H1 (cell line): ENCODE results near the gene MAPK1. TPM values are rescaled to one million over a fixed set of nuclear protein-coding genes. Genes with fewer than 3 reads are reported as not detected.

Experiments used
- CTCF ChIA-PET: fragments of 300-600 bp; sonication (Branson Sonifier 250); formaldehyde crosslinking; loops from one replicate; lab custom pipeline; 2021; ENCODE audit not compliant: partially characterized antibody; lab: Charles Lee
- POLR2A ChIA-PET: fragments of 300-600 bp; sonication (Branson Sonifier 250); formaldehyde crosslinking; loops from one replicate; lab custom pipeline; 2021; ENCODE audit warnings: inconsistent platforms; ENCODE audit not compliant: partially characterized antibody; lab: Charles Lee
- DNase-seq, 2 experiments: peaks; one replicate each; pipeline versions ENCODE4 v3.0.0 to v3.0.0-alpha.2; 2010 to 2022; ENCODE audit warnings: low spot score in 2 of 2, low read depth in 1 of 2, mixed read lengths in 1 of 2
- FAIRE-seq: peaks from 2 replicates; lab custom pipeline; 2011; peaks lifted over from hg19 to GRCh38; lab: Jason Lieb, UNC
- H2AFZ ChIP-seq: 2 replicates; pipeline ENCODE4 v1.8.1; 2012; ENCODE audit warnings: low read length, inconsistent platforms
- H2AK5ac ChIP-seq: 2 replicates; pipeline ENCODE4 v1.6.1; 2013; ENCODE audit warnings: low read depth, low read length
- H2BK120ac ChIP-seq: replicated peaks from 2 replicates; pipeline ENCODE3; 2013; ENCODE audit warnings: low read depth, low read length, inconsistent platforms
- H2BK12ac ChIP-seq: 2 replicates; pipeline ENCODE4 v1.6.1; 2013; ENCODE audit warnings: low read depth, low read length
- H2BK15ac ChIP-seq: 2 replicates; pipeline ENCODE4 v1.6.1; 2013; ENCODE audit warnings: low read length
- H2BK20ac ChIP-seq: 2 replicates; pipeline ENCODE4 v1.6.1; 2013; ENCODE audit warnings: low read length
- H2BK5ac ChIP-seq: 2 replicates; pipeline ENCODE4 v1.6.1; 2013; ENCODE audit warnings: low read depth, low read length
- H3K14ac ChIP-seq: 2 replicates; pipeline ENCODE4 v1.6.1; 2013; ENCODE audit warnings: inconsistent platforms; ENCODE audit not compliant: insufficient read length
- H3K18ac ChIP-seq: 2 replicates; pipeline ENCODE4 v1.6.1; 2013; ENCODE audit warnings: low read length; ENCODE audit errors: extremely low read depth
- H3K23ac ChIP-seq: 2 replicates; pipeline ENCODE4 v1.6.1; 2013; ENCODE audit warnings: inconsistent platforms; ENCODE audit not compliant: insufficient read length
- H3K23me2 ChIP-seq: 2 replicates; pipeline ENCODE4 v1.6.1; 2013; ENCODE audit warnings: low read depth, low read length
- H3K27ac ChIP-seq: 2 replicates; pipeline ENCODE4 v1.6.1; 2011; ENCODE audit warnings: low read depth, low read length, inconsistent platforms
- H3K27me3 ChIP-seq, 4 experiments: replicated peaks in 1 of 4; 1 replicate in 1 of 4; 2 replicates in 3 of 4; pipeline versions ENCODE4 v1.6.1 to v1.8.1; 2011 to 2013; ENCODE audit warnings: low read length in 3 of 4, mild to moderate bottlenecking in 3 of 4, inconsistent platforms in 2 of 4, mixed read lengths in 2 of 4, moderate library complexity in 1 of 4; ENCODE audit not compliant: control insufficient read depth in 3 of 4, insufficient read depth in 3 of 4; ENCODE audit errors: extremely low read depth in 1 of 4
- H3K36me3 ChIP-seq, 4 experiments: 2 replicates each; pipeline versions ENCODE4 v1.6.1 to v1.8.1; 2011 to 2013; ENCODE audit warnings: mild to moderate bottlenecking in 4 of 4, low read length in 3 of 4, moderate library complexity in 2 of 4, control low read depth in 1 of 4, inconsistent platforms in 1 of 4; ENCODE audit not compliant: insufficient read depth in 4 of 4, control insufficient read depth in 2 of 4
- H3K4ac ChIP-seq: replicated peaks from 2 replicates; pipeline ENCODE3; 2013; ENCODE audit warnings: low read length, low read depth, mixed read lengths, inconsistent platforms; ENCODE audit not compliant: insufficient read length
- H3K4me1 ChIP-seq, 4 experiments: replicated peaks in 1 of 4; 1 replicate in 1 of 4; 2 replicates in 3 of 4; pipeline versions ENCODE4 v1.6.1 to v1.8.1; 2011 to 2013; ENCODE audit warnings: low read length in 3 of 4, inconsistent platforms in 2 of 4, mixed read lengths in 1 of 4; ENCODE audit not compliant: insufficient read depth in 4 of 4, control insufficient read depth in 3 of 4
- H3K4me2 ChIP-seq, 2 experiments: 2 replicates each; pipeline versions ENCODE4 v1.6.1 to v1.8.1; 2011 to 2013; ENCODE audit warnings: low read depth in 2 of 2, low read length in 2 of 2, control low read depth in 1 of 2, inconsistent platforms in 1 of 2, mild to moderate bottlenecking in 1 of 2; ENCODE audit not compliant: insufficient read depth in 1 of 2
- H3K4me3 ChIP-seq, 4 experiments: fragments of 200-600, 300-600 bp in 1 of 4; sonication (generic), shearing (Covaris generic), sonication (Bioruptor Twin) in 1 of 4; 2 replicates each; pipeline versions ENCODE4 v1.5.1 to v1.8.1; 2011 to 2016; ENCODE audit warnings: low read length in 4 of 4, low read depth in 3 of 4, control low read depth in 2 of 4, inconsistent platforms in 2 of 4, mild to moderate bottlenecking in 2 of 4, mixed read lengths in 1 of 4, moderate library complexity in 1 of 4; ENCODE audit not compliant: insufficient read depth in 2 of 4; ENCODE audit errors: extremely low read depth in 1 of 4
- H3K56ac ChIP-seq: replicated peaks from 2 replicates; pipeline ENCODE3; 2013; ENCODE audit warnings: low read depth, mild to moderate bottlenecking, mixed read lengths, low read length, inconsistent platforms; ENCODE audit not compliant: insufficient read length
- H3K79me1 ChIP-seq: 2 replicates; pipeline ENCODE4 v1.6.1; 2013; ENCODE audit warnings: low read depth, low read length, control low read depth
- H3K79me2 ChIP-seq, 2 experiments: 2 replicates each; pipeline versions ENCODE4 v1.6.1 to v1.8.1; 2012 to 2013; ENCODE audit warnings: low read length in 2 of 2, mild to moderate bottlenecking in 2 of 2, inconsistent platforms in 1 of 2; ENCODE audit not compliant: insufficient read depth in 2 of 2, control insufficient read depth in 1 of 2
- H3K9ac ChIP-seq, 4 experiments: replicated peaks in 1 of 4; 1 replicate in 1 of 4; 2 replicates in 3 of 4; pipeline versions ENCODE4 v1.6.1 to v1.8.1; 2011 to 2013; ENCODE audit warnings: low read depth in 3 of 4, low read length in 3 of 4, control low read depth in 2 of 4, mild to moderate bottlenecking in 2 of 4, moderate library complexity in 2 of 4, inconsistent platforms in 1 of 4; ENCODE audit errors: extremely low read depth in 1 of 4
- H3K9me3 ChIP-seq, 2 experiments: 2 replicates each; pipeline versions ENCODE4 v1.6.1 to v1.8.1; 2012 to 2013; ENCODE audit warnings: mild to moderate bottlenecking in 2 of 2, moderate library complexity in 2 of 2, control low read depth in 1 of 2, inconsistent platforms in 1 of 2, low read depth in 1 of 2, low read length in 1 of 2, mixed read lengths in 1 of 2; ENCODE audit not compliant: insufficient read depth in 2 of 2
- H4K20me1 ChIP-seq, 2 experiments: replicated peaks in 1 of 2; 2 replicates each; pipeline versions ENCODE3 to v1.8.1; 2011 to 2013; ENCODE audit warnings: inconsistent platforms in 2 of 2, low read length in 2 of 2, mild to moderate bottlenecking in 1 of 2; ENCODE audit not compliant: insufficient read depth in 2 of 2, control insufficient read depth in 1 of 2
- H4K5ac ChIP-seq: 2 replicates; pipeline ENCODE4 v1.6.1; 2013; ENCODE audit warnings: low read length, low read depth, mixed read lengths, inconsistent platforms; ENCODE audit not compliant: insufficient read length
- H4K8ac ChIP-seq: 2 replicates; pipeline ENCODE4 v1.8.0; 2013; ENCODE audit warnings: mild to moderate bottlenecking, moderate library complexity, low read length, inconsistent platforms; ENCODE audit not compliant: insufficient read depth; ENCODE audit errors: extremely low read depth
- H4K91ac ChIP-seq: replicated peaks from 2 replicates; pipeline ENCODE3; 2013; ENCODE audit warnings: low read length, mixed read lengths, inconsistent platforms; ENCODE audit not compliant: insufficient read length
- ATF3 ChIP-seq: IDR thresholded peaks from 2 replicates; pipeline ENCODE4 v1.6.1; 2011; ENCODE audit warnings: low read depth, mild to moderate bottlenecking, low read length; ENCODE audit not compliant: insufficient read depth
- CHD1 ChIP-seq: IDR thresholded peaks from 2 replicates; pipeline ENCODE4 v1.6.1; 2012; ENCODE audit warnings: low read depth, low read length, improper control_type of control experiment
- CHD2 ChIP-seq: IDR thresholded peaks from 2 replicates; pipeline ENCODE4 v1.6.1; 2012; ENCODE audit warnings: low read length, improper control_type of control experiment
- CREB1 ChIP-seq: IDR thresholded peaks from 2 replicates; pipeline ENCODE4 v1.6.1; 2012; ENCODE audit warnings: inconsistent platforms
- JUND ChIP-seq: IDR thresholded peaks from 2 replicates; pipeline ENCODE4 v1.6.1; 2011; ENCODE audit warnings: mild to moderate bottlenecking, improper control_type of control experiment, low read length
- SP4 ChIP-seq: IDR thresholded peaks from 2 replicates; pipeline ENCODE4 v1.6.1; 2012; ENCODE audit warnings: low read length, inconsistent platforms
- TAF1 ChIP-seq: IDR thresholded peaks from 2 replicates; pipeline ENCODE4 v1.6.1; 2011; ENCODE audit warnings: mild to moderate bottlenecking, low read depth, low read length
- YY1 ChIP-seq: IDR thresholded peaks from 2 replicates; pipeline ENCODE4 v1.6.1; 2011; ENCODE audit warnings: low read depth, mild to moderate bottlenecking, low read length
- WGBS, 2 experiments: shearing (Covaris generic) in 1 of 2; methylation state at CpG; one replicate each; pipeline versions ENCODE4 v1.1.6 to v1.1.7; 2013 to 2015; ENCODE audit warnings: low lambda C conversion rate in 2 of 2, mixed read lengths in 2 of 2, inconsistent platforms in 1 of 2, low coverage in 1 of 2, missing lambda C conversion rate in 1 of 2; ENCODE audit not compliant: insufficient replicate concordance in 2 of 2, insufficient coverage in 1 of 2, insufficient read length in 1 of 2; ENCODE audit errors: extremely low coverage in 1 of 2, missing lambda C conversion rate in 1 of 2; 5-methylcytosine and 5-hydroxymethylcytosine counted together
- polyA plus RNA-seq, 7 experiments: library from polyadenylated mRNA; depleted of rRNA in 3 of 7; stranded (reverse) in 5 of 7; unstranded in 2 of 7; fragments of >200 nt in 5 of 7; fragments of 200-250 nt in 2 of 7; gene quantifications; 1 replicate in 5 of 7; 2 replicates in 1 of 7; 4 replicates in 1 of 7; pipeline versions ENCODE4 v1.2.1 to v1.2.3, GENCODE V29; 2011 to 2013; ENCODE audit warnings: missing spikeins in 2 of 7, mixed read lengths in 2 of 7
- total RNA-seq: library from RNA; stranded (reverse); fragmentation: NEBNext Ultra II Directional; extraction: Animal tissue kit (Norgen Biotek cat#: 25700); gene quantifications from 2 replicates; pipeline ENCODE4 v1.2.1, GENCODE V29; 2021
- TF ChIP-seq, protein P1 (sequence below): IDR thresholded peaks from 2 replicates; pipeline ENCODE4 v1.6.1; 2012; ENCODE audit warnings: inconsistent platforms

Gene MAPK1
- total and polyA plus RNA-seq, 2 of the 8 experiments (the other 6 are each of a cell fraction or from before 2014, with no cell fraction given) = 28.1 to 101 TPM

GRCh38 chr22:21759646-21760376, 107.6 kb downstream of the MAPK1 start:
- Histone ChIP-seq H3K23me2 (no peaks in the 10 kb centered on the region), H2BK5ac (no peak overlapping the region), H3K4me1 (no peaks in the 10 kb centered on the region), H2AK5ac (no peak overlapping the region), H3K9ac (no peak overlapping the region), H3K27me3 (no peaks in the 10 kb centered on the region), H2AFZ (no peak overlapping the region), H3K9me3 (no peaks in the 10 kb centered on the region), H4K8ac (no peak overlapping the region), H3K79me1 (no peaks in the 10 kb centered on the region; the same call in 1 of the 2 replicates), H2BK20ac (no peak overlapping the region), H3K27ac (no peak overlapping the region), H3K4me2 (no peak overlapping the region), H3K4ac (no peak overlapping the region), H4K91ac (no peak overlapping the region), H3K18ac (no peak overlapping the region), H3K36me3 (peaks cover 13 to 37% (median 27%) of the 10 kb centered on the region in 4 experiments), H2BK15ac (no peak overlapping the region), H3K56ac (no peak overlapping the region), H3K14ac (no peak overlapping the region), H2BK12ac (no peak overlapping the region), H3K79me2 (no peaks in the 10 kb centered on the region), H3K23ac (no peak overlapping the region), H2BK120ac (no peak overlapping the region), H3K4me3 (no peak overlapping the region), H4K20me1 (peaks cover 4 to 7% of the 10 kb centered on the region in 2 experiments), H4K5ac (no peak overlapping the region)
- no peak for DNase-seq
- POLR2A ChIA-PET = interaction anchor here (1.4 kb wide), 1 partner anchor 24 kb away, joined by 3 read pairs; the partner anchor contains the start of gene YPEL1
- WGBS, 2 experiments = 91% methylated on average over 8 of the region's 8 CpGs; no CpG with 5 or more reads in 1 of the 2 experiments
- FAIRE-seq = no peak
- CTCF ChIA-PET = interaction anchor here (1.0 to 2.0 kb wide), 3 partner anchors 167 to 182 kb away, joined by 3 to 8 read pairs (median 3); no protein-coding TSS in a partner anchor
- TF ChIP-seq, protein P1, sequence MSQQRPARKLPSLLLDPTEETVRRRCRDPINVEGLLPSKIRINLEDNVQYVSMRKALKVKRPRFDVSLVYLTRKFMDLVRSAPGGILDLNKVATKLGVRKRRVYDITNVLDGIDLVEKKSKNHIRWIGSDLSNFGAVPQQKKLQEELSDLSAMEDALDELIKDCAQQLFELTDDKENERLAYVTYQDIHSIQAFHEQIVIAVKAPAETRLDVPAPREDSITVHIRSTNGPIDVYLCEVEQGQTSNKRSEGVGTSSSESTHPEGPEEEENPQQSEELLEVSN = no peak
- TF ChIP-seq TAF1 (no peak), CHD2 (no peak), ATF3 (no peak), CREB1 (no peak), SP4 (no peak), YY1 (no peak), CHD1 (no peak), JUND (no peak)
- TF ChIP-seq, all 59 proteins: peak for 0
